Naive thymus-derived CD4-positive, alpha-beta T cell (primary cell): ENCODE results near the gene GLRA1. TPM values are rescaled to one million over a fixed set of nuclear protein-coding genes. Genes with fewer than 3 reads are reported as not detected.

Experiments
- ATAC-seq: fragments of 150-1000 bp; cut with Tn5 transposase; 2 replicates; pipeline ENCODE4 v1.10.0; 2021; ENCODE audit warnings: mild to moderate bottlenecking, moderate library complexity
- CTCF ChIA-PET: fragments of 350-600 bp; sonication (Branson Sonifier 250); formaldehyde crosslinking; loops from one replicate; lab custom pipeline; 2021; ENCODE audit warnings: antibody characterized with exemption; lab: Charles Lee
- POLR2A ChIA-PET: fragments of 350-600 bp; sonication (Branson Sonifier 250); formaldehyde crosslinking; loops from one replicate; lab custom pipeline; 2021; ENCODE audit warnings: antibody characterized with exemption, inconsistent platforms; lab: Charles Lee
- DNase-seq, 9 donors: peaks; one replicate each; pipeline versions ENCODE4 v3.0.0 to v3.0.0-alpha.2; 2020 to 2022; ENCODE audit warnings: mixed read lengths in 1 of 9
- H3K27ac ChIP-seq: one replicate; pipeline ENCODE4 v1.7.0; 2013; ENCODE audit warnings: mild to moderate bottlenecking, low read depth, low read length, moderate library complexity
- H3K27me3 ChIP-seq, 2 donors: one replicate each; pipeline ENCODE4 v1.7.0; 2013; ENCODE audit warnings: low read length in 2 of 2, mild to moderate bottlenecking in 2 of 2, moderate library complexity in 2 of 2; ENCODE audit not compliant: control insufficient read depth in 2 of 2, insufficient read depth in 2 of 2
- H3K36me3 ChIP-seq, 3 experiments: 1 replicate in 2 of 3; 2 replicates in 1 of 3; pipeline ENCODE4 v1.7.0; 2013; ENCODE audit warnings: low read length in 3 of 3, mild to moderate bottlenecking in 3 of 3, moderate library complexity in 1 of 3; ENCODE audit not compliant: insufficient read depth in 3 of 3, control insufficient read depth in 2 of 3
- H3K4me1 ChIP-seq, 2 donors: one replicate each; pipeline ENCODE4 v1.7.0; 2013; ENCODE audit warnings: low read length in 2 of 2, mild to moderate bottlenecking in 2 of 2, moderate library complexity in 1 of 2; ENCODE audit not compliant: control insufficient read depth in 2 of 2, insufficient read depth in 2 of 2
- H3K4me3 ChIP-seq: 2 replicates; pipeline ENCODE4 v1.7.0; 2013; ENCODE audit warnings: mild to moderate bottlenecking, low read length
- H3K9me3 ChIP-seq, 3 experiments: 1 replicate in 2 of 3; 2 replicates in 1 of 3; pipeline ENCODE4 v1.7.0; 2013; ENCODE audit warnings: low read length in 3 of 3; ENCODE audit not compliant: control insufficient read depth in 2 of 3
- H3K27ac Mint-ChIP-seq, 9 donors: one replicate each; pipeline ENCODE4 v1.8.0; 2020 to 2022; ENCODE audit warnings: mixed read lengths in 9 of 9, mild to moderate bottlenecking in 8 of 9, moderate library complexity in 5 of 9, inconsistent platforms in 2 of 9
- H3K27me3 Mint-ChIP-seq, 5 donors: one replicate each; pipeline ENCODE4 v1.8.0; 2021 to 2022; ENCODE audit warnings: mixed read lengths in 5 of 5, mild to moderate bottlenecking in 1 of 5
- H3K36me3 Mint-ChIP-seq, 5 donors: one replicate each; pipeline ENCODE4 v1.8.0; 2020 to 2022; ENCODE audit warnings: mixed read lengths in 5 of 5, mild to moderate bottlenecking in 3 of 5, inconsistent platforms in 1 of 5
- H3K4me1 Mint-ChIP-seq, 7 donors: one replicate each; pipeline ENCODE4 v1.8.0; 2020 to 2022; ENCODE audit warnings: mixed read lengths in 7 of 7, mild to moderate bottlenecking in 3 of 7, inconsistent platforms in 1 of 7
- H3K4me3 Mint-ChIP-seq, 10 donors: one replicate each; pipeline ENCODE4 v1.8.0; 2020 to 2022; ENCODE audit warnings: mild to moderate bottlenecking in 10 of 10, mixed read lengths in 10 of 10, moderate library complexity in 6 of 10, inconsistent platforms in 2 of 10
- H3K9me3 Mint-ChIP-seq, 11 donors: one replicate each; pipeline ENCODE4 v1.8.0; 2020 to 2022; ENCODE audit warnings: mixed read lengths in 11 of 11, mild to moderate bottlenecking in 4 of 11, inconsistent platforms in 1 of 11, moderate library complexity in 1 of 11
- intact Hi-C, 2 donors: fragments of 100-400 bp; cut with micrococcal nuclease; formaldehyde crosslinking; loops; one replicate each; pipeline ENCODE4 v1.15.1; 2023
- polyA plus RNA-seq, 2 donors: library from polyadenylated mRNA; unstranded; fragments of 300-500 nt; fragmentation: Illumina TruSeq; gene quantifications; one replicate each; pipeline ENCODE4 v1.2.3, GENCODE V29; 2021
- total RNA-seq, 6 experiments: library from RNA in 5 of 6; stranded (reverse) in 5 of 6; gene quantifications; 1 replicate in 5 of 6; 2 replicates in 1 of 6; pipeline ENCODE4 v1.2.3 and lab custom pipeline; 2021 to 2026

GLRA1 gene
- total and polyA plus RNA-seq, 7 experiments from 2014 or later = not detected

DNA sequence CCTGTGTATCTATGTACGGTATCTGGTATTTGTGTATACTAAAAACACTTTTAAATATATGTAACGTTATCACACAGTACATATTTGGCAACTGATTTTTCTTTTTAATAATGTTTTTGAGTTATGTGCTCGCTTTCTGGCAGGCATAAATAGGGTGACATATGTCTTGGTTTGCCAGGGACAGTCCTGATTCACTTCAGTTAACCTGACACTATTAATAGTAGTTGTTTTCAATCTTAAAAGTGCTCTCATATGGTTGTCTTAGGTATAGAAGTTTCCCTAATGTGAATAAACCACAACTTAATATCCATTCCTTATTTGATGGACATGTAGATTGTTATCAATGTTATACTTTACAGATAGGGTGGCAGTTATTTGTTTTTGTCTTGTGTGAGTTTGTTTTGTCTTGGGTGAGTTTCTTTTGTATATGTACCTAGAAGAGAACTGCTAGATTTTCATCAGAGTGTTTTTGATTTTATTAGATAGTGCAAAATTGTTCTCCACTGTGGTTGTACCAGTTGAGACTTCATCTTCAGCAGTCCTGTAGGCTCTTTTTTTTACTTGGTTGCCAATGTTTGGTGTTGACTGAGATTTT, 145.0 kb downstream of the GLRA1 start:
- intact Hi-C loops = loop anchor here in 1 of 2 donors (10.0 kb wide), 2 partner anchors 1325 to 1425 kb away; partner anchors contain the start of gene TCOF1
- ChIA-PET POLR2A (no interaction called here), CTCF (no interaction called here)
- H3K27me3 Mint-ChIP-seq = no peaks in the 10 kb centered on the region
- H3K4me3 ChIP-seq = no peak overlapping the region
- no peak overlapping the region for H3K27ac ChIP-seq
- ATAC-seq = no peak
- DNase-seq = no peak
- H3K27ac Mint-ChIP-seq = peak overlapping the region in 6 of 9 donors; percentile 8 to 75 (median 42)
- peaks cover 4 to 24% (median 22%) of the 10 kb centered on the region in 5 donors for H3K36me3 Mint-ChIP-seq
- H3K27me3 ChIP-seq = no peaks in the 10 kb centered on the region
- no peaks in the 10 kb centered on the region for H3K9me3 Mint-ChIP-seq
- peaks cover 44 to 58% of the 10 kb centered on the region in 2 donors for H3K4me1 ChIP-seq
- H3K36me3 ChIP-seq = peaks cover 0 to 2% (median 0%) of the 10 kb centered on the region in 3 experiments
- H3K4me1 Mint-ChIP-seq = peaks cover 64 to 99% (median 92%) of the 10 kb centered on the region in 7 donors
- no peaks in the 10 kb centered on the region for H3K9me3 ChIP-seq
- peak overlapping the region in 7 of 10 donors; percentile 13 to 78 (median 64) for H3K4me3 Mint-ChIP-seq

GRCh38 chr5:151775025-151775606, 149.5 kb downstream of the GLRA1 start:
- peaks cover 0 to 7% (median 0%) of the 10 kb centered on the region in 3 experiments for H3K36me3 ChIP-seq
- Mint-ChIP-seq H3K4me3 (peak overlapping the region in 7 of 10 donors; percentile 38 to 97 (median 74)), H3K4me1 (peaks cover 49 to 80% (median 71%) of the 10 kb centered on the region in 7 donors), H3K36me3 (peaks cover 4 to 33% (median 22%) of the 10 kb centered on the region in 5 donors), H3K27me3 (no peaks in the 10 kb centered on the region), H3K27ac (peak overlapping the region in 8 of 9 donors; percentile 1 to 80 (median 52)), H3K9me3 (no peaks in the 10 kb centered on the region)
- intact Hi-C loops = loop anchor here in 1 of 2 donors (1.0 to 10.0 kb wide), 3 partner anchors 10 to 1420 kb away; partner anchors contain the start of gene TCOF1
- peak overlapping the region; percentile 36 for H3K27ac ChIP-seq
- H3K4me1 ChIP-seq = peaks cover 49 to 57% of the 10 kb centered on the region in 2 donors
- DNase-seq (no peak), ATAC-seq (no peak)
- H3K9me3 ChIP-seq = no peaks in the 10 kb centered on the region
- no peaks in the 10 kb centered on the region for H3K27me3 ChIP-seq
- ChIA-PET CTCF (no interaction called here), POLR2A (interaction anchor here (0.9 to 9.3 kb wide), 4 partner anchors 8 to 25 kb away, joined by 3 to 232 read pairs (median 6); partner anchors contain the start of gene ATOX1)
- H3K4me3 ChIP-seq = peak overlapping the region; percentile 8

DNA sequence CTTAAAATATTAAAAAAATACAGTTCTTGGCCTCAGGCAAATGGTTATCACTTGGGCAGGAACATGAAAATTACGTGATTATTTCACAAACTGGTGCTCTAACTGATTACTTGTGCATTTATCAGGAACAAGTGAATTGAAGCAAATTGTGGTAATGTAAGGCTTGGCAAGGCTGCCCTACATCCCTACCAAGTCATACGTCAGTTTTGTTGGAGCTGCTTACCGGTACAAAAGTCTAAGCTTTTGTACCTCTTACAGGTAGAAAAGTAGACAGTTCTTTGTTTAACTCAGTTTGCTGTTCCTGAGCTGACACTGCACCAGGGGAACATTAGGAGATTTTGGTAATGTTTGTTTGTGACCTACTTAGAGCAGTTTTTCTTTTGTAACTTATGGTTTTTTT, 150.7 kb downstream of the GLRA1 start:
- Mint-ChIP-seq H3K9me3 (no peaks in the 10 kb centered on the region), H3K4me1 (peaks cover 40 to 73% (median 65%) of the 10 kb centered on the region in 7 donors), H3K27me3 (no peaks in the 10 kb centered on the region), H3K36me3 (peaks cover 4 to 23% (median 19%) of the 10 kb centered on the region in 5 donors), H3K4me3 (peak overlapping the region in 7 of 10 donors; percentile 68 to 97 (median 90)), H3K27ac (peak overlapping the region in 8 of 9 donors; percentile 5 to 80 (median 53))
- peak overlapping the region; percentile 77 for H3K27ac ChIP-seq
- no peaks in the 10 kb centered on the region for H3K9me3 ChIP-seq
- H3K27me3 ChIP-seq = no peaks in the 10 kb centered on the region
- POLR2A ChIA-PET = interaction anchor here (0.6 to 9.3 kb wide), 7 partner anchors 9 to 1927 kb away, joined by 3 to 232 read pairs (median 5); partner anchors contain the start of gene ATOX1
- peaks cover 48 to 53% of the 10 kb centered on the region in 2 donors for H3K4me1 ChIP-seq
- peak overlapping the region; percentile 93 for H3K4me3 ChIP-seq
- CTCF ChIA-PET = interaction anchor here (0.6 to 1.0 kb wide), 2 partner anchors 19 to 112 kb away, joined by 3 read pairs; no protein-coding TSS in a partner anchor
- H3K36me3 ChIP-seq = peaks cover 0 to 7% (median 0%) of the 10 kb centered on the region in 3 experiments
- intact Hi-C loops = loop anchor here (5.0 to 10.0 kb wide), 6 partner anchors 253 to 1419 kb away; partner anchors contain the start of genes CD74 (in 1 of the 2), TCOF1 (in 1 of the 2) and TNIP1 (in 1 of the 2)
- DNase-seq = no peak
- no peak for ATAC-seq

- Mint-ChIP-seq H3K36me3 (peaks cover 4 to 20% (median 17%) of the 10 kb centered on the region in 5 donors), H3K27me3 (no peaks in the 10 kb centered on the region), H3K4me1 (peaks cover 37 to 68% (median 55%) of the 10 kb centered on the region in 7 donors), H3K9me3 (no peaks in the 10 kb centered on the region), H3K27ac (peak overlapping the region in 5 of 9 donors; percentile 79 to 94 (median 87)), H3K4me3 (peak overlapping the region in 7 of 10 donors; percentile 89 to 97 (median 94))
- Histone ChIP-seq H3K9me3 (no peaks in the 10 kb centered on the region), H3K36me3 (peaks cover 0 to 6% (median 0%) of the 10 kb centered on the region in 3 experiments), H3K4me1 (peaks cover 43 to 50% of the 10 kb centered on the region in 2 donors), H3K27ac (peak overlapping the region; percentile 77), H3K4me3 (peak overlapping the region; percentile 93), H3K27me3 (no peaks in the 10 kb centered on the region)
- DNase-seq (peak in 1 of 9 donors; percentile 14), ATAC-seq (no peak)
- CTCF ChIA-PET = interaction anchor here (0.6 to 0.7 kb wide), 3 partner anchors 101 to 125 kb away, joined by 3 to 4 read pairs (median 3); no protein-coding TSS in a partner anchor
- intact Hi-C loops = loop anchor here (5.0 to 10.0 kb wide), 6 partner anchors 254 to 1418 kb away; partner anchors contain the start of genes CD74 (in 1 of the 2), TCOF1 (in 1 of the 2) and TNIP1 (in 1 of the 2)
- POLR2A ChIA-PET = interaction anchor here (0.6 to 9.3 kb wide), 10 partner anchors 8 to 1323 kb away, joined by 3 to 232 read pairs (median 4); partner anchors contain the start of gene ATOX1
Measured at GRCh38 chr5:151772846-151773561, 151.6 kb downstream of the GLRA1 start.

Other genes with a start within 250 kb of the GLRA1 start
- gene SPARC, start 237.9 kb downstream of the GLRA1 start, total RNA-seq = 10 to 100 TPM in 1 of 5 experiments, 1 to 10 TPM in 1, under 1 TPM in 2, not detected in 1; 0.43 to 14.5 (median 1.4) TPM
- under 1 TPM in 1 of 2 donors, not detected in 1; 0.30 TPM for gene SPARC, start 237.9 kb downstream of the GLRA1 start, polyA plus RNA-seq
- gene ATOX1, start 166.2 kb downstream of the GLRA1 start, total RNA-seq = 10 to 100 TPM; 14.8 to 58.2 (median 29.6) TPM
- 10 to 100 TPM; 44.7 to 71.1 TPM for gene ATOX1, start 166.2 kb downstream of the GLRA1 start, polyA plus RNA-seq
- gene G3BP1, start 152.9 kb downstream of the GLRA1 start, total RNA-seq = 100 to 1,000 TPM in 3 of 5 experiments, 10 to 100 TPM in 2; 86.1 to 244 (median 167) TPM
- gene G3BP1, start 152.9 kb downstream of the GLRA1 start, polyA plus RNA-seq = 100 to 1,000 TPM; 146 to 158 TPM